ENCODE measurements around the gene TSHZ1. TPM values are rescaled to one million over a fixed set of nuclear protein-coding genes. Genes with fewer than 3 reads are reported as not detected.

Gene TSHZ1
- total and polyA plus RNA-seq, 3 experiments from 2014 or later: 9.0 to 18.6 (median 17.9) TPM

DNA sequence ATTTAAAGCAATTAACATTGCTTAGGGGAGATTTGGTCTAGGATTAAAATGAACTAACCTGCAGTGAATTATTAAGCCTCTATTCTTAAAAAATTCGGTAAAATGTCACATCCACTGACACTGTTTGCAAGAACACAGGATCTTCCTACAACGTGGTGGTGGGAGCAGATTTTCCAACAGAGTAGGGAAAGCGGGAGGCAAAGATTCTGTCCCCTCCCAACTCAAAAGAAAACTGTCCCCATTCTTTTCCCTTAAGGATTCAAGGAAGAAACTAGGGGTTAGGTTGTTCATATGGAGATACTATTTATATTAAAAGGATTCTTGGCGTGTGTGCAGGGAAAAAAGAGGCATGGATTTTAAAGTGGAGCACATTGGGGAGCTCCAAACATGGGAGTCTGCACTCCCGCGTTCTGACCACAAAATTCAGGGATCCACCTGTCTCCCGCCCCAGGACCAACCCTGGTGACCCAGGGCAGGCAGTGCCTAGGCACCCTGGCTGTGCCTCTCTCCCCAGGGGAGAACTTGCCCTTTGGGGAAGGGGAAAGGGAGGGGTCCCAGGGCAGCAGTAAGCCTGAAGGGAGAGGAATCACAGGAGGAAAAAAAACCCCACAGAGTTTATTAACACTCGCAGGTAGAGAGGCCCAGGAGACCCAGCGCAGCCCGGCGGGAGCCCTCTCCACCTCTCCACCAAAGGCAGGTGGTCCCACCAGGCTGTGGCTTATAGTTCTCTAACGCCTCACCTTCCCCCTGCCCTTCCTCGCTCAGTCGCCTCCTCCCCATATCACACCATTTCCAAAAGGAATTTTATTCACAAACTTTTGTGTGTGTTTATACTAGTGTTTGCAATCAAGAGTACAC lies 3.9 kb upstream of the TSHZ1 start:
- H3K9me3 ChIP-seq (ENCODE audit: low read length): no peaks in the 10 kb centered on the region
- peaks cover 0 to 5% of the 10 kb centered on the region in 2 donors for H3K27me3 Mint-ChIP-seq
- H3K4me1 Mint-ChIP-seq: peaks cover 47 to 60% (median 54%) of the 10 kb centered on the region in 3 donors

DNA sequence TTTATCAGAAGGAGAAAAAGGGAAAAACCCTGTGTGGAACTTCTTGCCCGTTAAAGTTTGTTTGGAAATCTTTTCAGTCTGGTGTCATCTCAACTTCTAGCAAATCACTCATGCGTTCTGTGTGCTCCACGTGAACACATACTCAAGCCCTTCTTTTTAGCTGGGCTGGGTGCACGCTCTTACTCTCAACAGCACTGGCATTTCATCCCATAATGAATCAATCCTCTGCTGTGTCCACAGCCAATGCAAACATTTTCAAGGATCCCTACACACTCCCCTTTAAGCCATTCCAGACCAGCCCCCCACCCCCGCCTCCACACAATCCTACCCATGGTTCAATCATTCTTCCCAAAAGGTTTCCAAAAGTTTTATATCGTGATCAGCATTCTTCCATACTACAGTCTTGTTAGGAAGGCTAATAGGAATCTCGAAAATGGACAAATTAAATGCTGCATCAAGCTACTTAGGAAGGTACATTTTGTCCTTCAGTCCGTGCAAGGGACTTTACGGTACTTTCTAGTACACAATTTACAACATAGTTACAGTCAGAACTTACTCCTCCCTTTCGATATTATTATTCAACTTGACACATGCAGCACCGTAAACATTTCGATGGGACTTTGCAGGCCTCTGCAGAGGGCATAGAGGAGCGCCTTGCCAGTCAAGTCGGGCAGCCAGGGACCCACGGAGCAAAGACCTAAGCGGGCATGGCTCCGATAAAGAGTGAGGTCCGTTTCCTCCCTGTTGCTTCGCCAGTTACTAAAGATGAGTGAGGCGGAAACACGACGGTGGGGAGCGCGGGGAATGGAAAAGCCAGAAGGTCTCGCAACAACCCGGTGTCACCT lies 3.1 kb upstream of the TSHZ1 start:
- Histone ChIP-seq H3K4me3 (ENCODE audit: low read length) (peak overlapping the region; percentile 60), H3K36me3 (ENCODE audit: insufficient read depth, low read length) (no peaks in the 10 kb centered on the region), H3K4me1 (ENCODE audit: insufficient read depth, low read length) (peaks cover 36% of the 10 kb centered on the region), H3K27me3 (ENCODE audit: insufficient read depth, low read length, poor library complexity, severe bottlenecking) (no peaks in the 10 kb centered on the region), H3K27ac (ENCODE audit: low read depth, low read length) (peak overlapping the region; percentile 55), H3K9me3 (ENCODE audit: low read length) (no peaks in the 10 kb centered on the region)
- peaks cover 0 to 1% (median 0%) of the 10 kb centered on the region in 5 donors for H3K9me3 Mint-ChIP-seq
- POLR2A ChIA-PET: no interaction called here
- H3K27me3 Mint-ChIP-seq: peaks cover 0 to 5% of the 10 kb centered on the region in 2 donors
- H3K4me3 Mint-ChIP-seq: peak overlapping the region; percentile 95 to 100 (median 96)
- H3K4me1 Mint-ChIP-seq: peaks cover 48 to 61% (median 58%) of the 10 kb centered on the region in 3 donors
- peaks cover 0 to 25% (median 3%) of the 10 kb centered on the region in 3 donors for H3K36me3 Mint-ChIP-seq
- DNase-seq: no peak
- H3K27ac Mint-ChIP-seq: peak overlapping the region; percentile 82 to 95 (median 92)
- CTCF ChIA-PET: interaction anchor here (1.5 kb wide), 1 partner anchor 9 kb away, joined by 4 read pairs; no protein-coding TSS in a partner anchor

More for the DNA sequence above, 3.9 kb upstream of the TSHZ1 start:
- H3K27ac ChIP-seq (ENCODE audit: low read depth, low read length): no peak overlapping the region
- H3K4me3 ChIP-seq (ENCODE audit: low read length): no peak overlapping the region
- H3K36me3 ChIP-seq (ENCODE audit: insufficient read depth, low read length): no peaks in the 10 kb centered on the region
- Mint-ChIP-seq H3K4me3 (peak overlapping the region; percentile 95 to 100 (median 96)), H3K36me3 (peaks cover 0 to 30% (median 3%) of the 10 kb centered on the region in 3 donors), H3K9me3 (peaks cover 0 to 1% (median 0%) of the 10 kb centered on the region in 5 donors), H3K27ac (peak overlapping the region; percentile 82 to 96 (median 92))
- peaks cover 33% of the 10 kb centered on the region for H3K4me1 ChIP-seq (ENCODE audit: insufficient read depth, low read length)
- no peak for DNase-seq
- POLR2A ChIA-PET: no interaction called here
- CTCF ChIA-PET: interaction anchor here (0.6 kb wide), 1 partner anchor 34 kb away, joined by 3 read pairs; no protein-coding TSS in a partner anchor
- no peaks in the 10 kb centered on the region for H3K27me3 ChIP-seq (ENCODE audit: insufficient read depth, low read length, poor library complexity, severe bottlenecking)

DNA sequence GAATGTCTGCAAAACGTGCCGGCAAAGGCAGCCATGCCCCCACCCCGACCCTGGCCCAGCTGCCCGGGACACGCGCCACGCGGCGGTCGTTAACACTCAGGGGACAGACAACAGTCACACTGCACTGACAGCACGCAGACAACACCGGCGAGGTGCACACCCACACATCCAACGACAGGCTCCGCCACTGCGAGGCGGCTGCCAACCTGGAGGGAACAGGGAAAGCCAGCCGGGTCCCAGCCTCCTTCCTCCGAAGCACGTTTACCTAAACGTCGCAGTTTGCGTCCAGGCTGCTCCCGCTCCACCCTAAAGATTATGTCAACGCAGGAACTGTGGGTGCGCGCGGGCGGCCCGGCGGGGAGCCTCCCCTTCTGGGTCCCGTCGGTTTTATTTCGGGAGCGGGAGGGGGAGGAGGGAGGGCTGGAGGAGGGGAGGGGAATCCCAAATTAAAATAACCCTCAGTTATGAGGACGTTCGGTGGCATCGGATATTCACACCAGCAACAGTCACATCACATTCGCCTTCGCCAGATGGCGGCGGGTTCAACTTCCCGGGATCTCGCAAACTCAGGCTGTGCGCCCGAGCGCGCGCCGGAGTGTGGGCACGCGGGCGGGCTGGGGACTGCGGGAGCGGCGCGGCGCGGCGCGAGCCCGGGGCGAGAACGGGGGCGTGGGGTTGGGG lies 2.3 kb upstream of the TSHZ1 start:
- CTCF ChIA-PET: interaction anchor here (1.5 kb wide), 1 partner anchor 10 kb away, joined by 4 read pairs; no protein-coding TSS in a partner anchor

DNA sequence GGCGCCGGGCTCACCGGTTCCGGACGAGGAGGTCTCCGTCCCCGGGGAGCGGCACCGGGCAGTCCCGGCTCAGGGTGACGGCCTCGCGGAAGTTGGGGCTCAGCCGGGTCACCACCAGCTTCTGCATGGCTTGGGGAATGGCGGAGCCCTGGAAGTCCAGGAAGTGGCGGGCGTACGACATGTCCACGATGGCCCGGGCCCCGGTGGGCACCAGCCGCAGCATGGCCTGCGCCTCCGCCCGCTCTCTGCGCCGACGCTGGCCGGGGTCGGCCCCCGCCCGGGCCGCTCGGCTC lies 1.8 kb upstream of the TSHZ1 start:
- Mint-ChIP-seq H3K27ac (peak overlapping the region in 2 of 8 donors; percentile 43 to 99), H3K36me3 (peaks cover 0 to 29% (median 3%) of the 10 kb centered on the region in 3 donors), H3K4me1 (peaks cover 53 to 64% (median 62%) of the 10 kb centered on the region in 3 donors), H3K4me3 (peak overlapping the region; percentile 95 to 100 (median 96)), H3K27me3 (peaks cover 0 to 5% of the 10 kb centered on the region in 2 donors), H3K9me3 (peaks cover 0 to 1% (median 0%) of the 10 kb centered on the region in 5 donors)
- POLR2A ChIA-PET: interaction anchor here (1.1 kb wide), 1 partner anchor 13 kb away, joined by 3 read pairs; no protein-coding TSS in a partner anchor
- Histone ChIP-seq H3K4me1 (ENCODE audit: insufficient read depth, low read length) (peaks cover 44% of the 10 kb centered on the region), H3K27ac (ENCODE audit: low read depth, low read length) (peak overlapping the region; percentile 55), H3K4me3 (ENCODE audit: low read length) (peak overlapping the region; percentile 60), H3K9me3 (ENCODE audit: low read length) (no peaks in the 10 kb centered on the region), H3K36me3 (ENCODE audit: insufficient read depth, low read length) (no peaks in the 10 kb centered on the region), H3K27me3 (ENCODE audit: insufficient read depth, low read length, poor library complexity, severe bottlenecking) (no peaks in the 10 kb centered on the region)
- CTCF ChIA-PET: interaction anchor here (1.1 to 1.5 kb wide), 2 partner anchors 10 to 37 kb away, joined by 4 read pairs; no protein-coding TSS in a partner anchor
- peak in 1 of 5 donors; percentile 57 for DNase-seq

More for the DNA sequence above, 2.3 kb upstream of the TSHZ1 start:
- peak overlapping the region; percentile 55 for H3K27ac ChIP-seq (ENCODE audit: low read depth, low read length)
- H3K4me1 ChIP-seq (ENCODE audit: insufficient read depth, low read length): peaks cover 44% of the 10 kb centered on the region
- H3K27me3 ChIP-seq (ENCODE audit: insufficient read depth, low read length, poor library complexity, severe bottlenecking): no peaks in the 10 kb centered on the region
- H3K9me3 ChIP-seq (ENCODE audit: low read length): no peaks in the 10 kb centered on the region
- peak overlapping the region; percentile 60 for H3K4me3 ChIP-seq (ENCODE audit: low read length)
- Mint-ChIP-seq H3K4me1 (peaks cover 51 to 64% (median 61%) of the 10 kb centered on the region in 3 donors), H3K27ac (peak overlapping the region; percentile 82 to 95 (median 92)), H3K9me3 (peaks cover 0 to 1% (median 0%) of the 10 kb centered on the region in 5 donors), H3K4me3 (peak overlapping the region; percentile 95 to 100 (median 96)), H3K27me3 (peaks cover 0 to 5% of the 10 kb centered on the region in 2 donors), H3K36me3 (peaks cover 0 to 29% (median 3%) of the 10 kb centered on the region in 3 donors)
- H3K36me3 ChIP-seq (ENCODE audit: insufficient read depth, low read length): no peaks in the 10 kb centered on the region
- DNase-seq: peak; percentile 21 to 60 (median 33)
- POLR2A ChIA-PET: interaction anchor here (1.1 kb wide), 1 partner anchor 13 kb away, joined by 3 read pairs; no protein-coding TSS in a partner anchor

DNA sequence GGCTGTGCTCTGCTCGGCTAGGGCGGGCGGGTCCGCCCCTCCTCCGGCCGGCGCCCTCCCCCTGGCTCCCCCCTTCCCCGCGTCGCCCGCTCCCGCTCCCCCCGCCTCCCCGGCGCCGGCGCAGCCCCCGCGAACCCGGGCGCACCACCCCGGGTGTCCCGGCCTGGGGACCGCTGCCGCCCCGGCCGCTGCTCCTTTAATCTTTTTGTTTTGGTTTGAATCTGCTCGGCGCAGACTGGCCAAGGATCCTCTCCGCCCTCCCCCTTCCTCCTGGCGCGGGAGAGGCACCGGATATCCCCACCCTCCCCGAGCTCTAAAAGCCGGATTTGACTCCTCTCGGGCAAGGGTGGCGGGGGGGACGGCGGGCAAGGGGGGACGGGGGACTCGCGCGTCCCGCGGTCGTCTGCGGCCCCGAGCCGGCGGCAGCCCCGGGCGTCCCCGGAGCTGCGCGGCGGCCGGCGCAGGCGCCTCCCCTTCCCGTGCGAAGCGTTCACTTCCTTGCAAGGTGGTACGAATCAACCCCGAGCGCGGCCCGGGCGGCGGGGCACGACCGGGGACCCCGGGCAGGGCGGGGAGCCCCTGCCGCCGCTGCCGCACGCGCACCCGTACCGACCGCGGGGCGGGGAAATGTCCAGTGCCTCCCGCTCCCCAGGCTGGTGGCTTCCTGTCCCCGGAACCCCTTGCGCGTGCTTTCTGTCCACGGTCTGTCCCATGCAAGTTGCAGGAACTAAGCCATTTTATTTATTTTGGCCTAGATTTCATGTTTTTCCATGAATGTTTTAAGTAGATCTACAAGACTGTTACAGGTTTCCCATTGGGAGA lies 1.3 kb upstream of the TSHZ1 start, which contains the start of gene PTGR3:
PTGR3 (minus strand) TSS at position 11 of the 822 bp plus-strand sequence. CDS start 81 bp downstream, outside the sequence.
- H3K27me3 ChIP-seq (ENCODE audit: insufficient read depth, low read length, poor library complexity, severe bottlenecking): no peaks in the 10 kb centered on the region
- H3K9me3 ChIP-seq (ENCODE audit: low read length): no peaks in the 10 kb centered on the region
- Mint-ChIP-seq H3K4me3 (peak within 1 kb of the TSS; percentile 98 to 100 (median 98)), H3K36me3 (peaks cover 0 to 29% (median 3%) of the 10 kb centered on the region in 3 donors), H3K4me1 (peaks cover 59 to 69% (median 68%) of the 10 kb centered on the region in 3 donors), H3K27ac (peak within 1 kb of the TSS; percentile 91 to 99 (median 98)), H3K9me3 (peaks cover 0 to 1% (median 0%) of the 10 kb centered on the region in 5 donors), H3K27me3 (peaks cover 0 to 5% of the 10 kb centered on the region in 2 donors)
- peaks cover 47% of the 10 kb centered on the region for H3K4me1 ChIP-seq (ENCODE audit: insufficient read depth, low read length)
- DNase-seq: peak; percentile 72 to 86 (median 77)
- POLR2A ChIA-PET: interaction anchor here (0.5 to 1.3 kb wide), 5 partner anchors 10 to 504 kb away, joined by 3 to 6 read pairs (median 3); no protein-coding TSS in a partner anchor
- H3K27ac ChIP-seq (ENCODE audit: low read depth, low read length): peak within 1 kb of the TSS; percentile 75
- CTCF ChIA-PET: interaction anchor here (1.1 to 1.4 kb wide), 2 partner anchors 33 to 37 kb away, joined by 3 to 4 read pairs; no protein-coding TSS in a partner anchor
- H3K36me3 ChIP-seq (ENCODE audit: insufficient read depth, low read length): no peaks in the 10 kb centered on the region
- peak within 1 kb of the TSS; percentile 77 for H3K4me3 ChIP-seq (ENCODE audit: low read length)

DNA sequence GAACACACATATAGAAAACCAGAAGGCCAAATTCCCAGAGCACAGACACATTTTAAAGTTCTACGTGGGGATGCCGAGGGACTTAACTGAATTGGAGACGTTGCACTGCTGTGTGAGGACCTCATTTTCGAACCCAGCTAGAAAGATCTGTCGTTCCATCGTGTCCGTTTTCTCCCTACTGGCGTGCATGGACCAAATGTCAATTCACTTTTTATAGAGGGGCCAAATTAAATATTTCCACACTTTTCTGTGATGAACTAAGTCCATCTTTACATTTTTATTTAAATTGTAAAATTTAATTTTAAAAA lies 692 bp upstream of the TSHZ1 start:
- Histone ChIP-seq H3K36me3 (ENCODE audit: insufficient read depth, low read length) (no peaks in the 10 kb centered on the region), H3K27ac (ENCODE audit: low read depth, low read length) (peak overlapping the region; percentile 75), H3K9me3 (ENCODE audit: low read length) (no peaks in the 10 kb centered on the region), H3K4me3 (ENCODE audit: low read length) (peak overlapping the region; percentile 77), H3K27me3 (ENCODE audit: insufficient read depth, low read length, poor library complexity, severe bottlenecking) (no peaks in the 10 kb centered on the region), H3K4me1 (ENCODE audit: insufficient read depth, low read length) (peaks cover 52% of the 10 kb centered on the region)
- CTCF ChIA-PET: interaction anchor here (1.1 to 1.4 kb wide), 4 partner anchors 33 to 36 kb away, joined by 3 to 5 read pairs (median 4); no protein-coding TSS in a partner anchor
- Mint-ChIP-seq H3K9me3 (peaks cover 0 to 1% (median 0%) of the 10 kb centered on the region in 5 donors), H3K4me1 (peaks cover 62 to 73% (median 72%) of the 10 kb centered on the region in 3 donors), H3K36me3 (peaks cover 0 to 31% (median 3%) of the 10 kb centered on the region in 3 donors), H3K27ac (peak overlapping the region; percentile 89 to 99 (median 98)), H3K27me3 (peaks cover 0 to 5% of the 10 kb centered on the region in 2 donors), H3K4me3 (peak overlapping the region; percentile 96 to 100 (median 98))
- POLR2A ChIA-PET: interaction anchor here (0.7 to 1.3 kb wide), 7 partner anchors 11 to 611 kb away, joined by 3 to 7 read pairs (median 5); no protein-coding TSS in a partner anchor
- no peak for DNase-seq

All from CD8-positive, alpha-beta memory T cell (primary cell).